Measurements from ENCODE around the gene KCNT2.

Gene KCNT2

GRCh38 chr1:196409586-196409985 lies 198.7 kb downstream of the KCNT2 start:
- H3K36me3 ChIP-seq, result no peaks in the 10 kb centered on the region
- no peaks in the 10 kb centered on the region for H3K4me1 ChIP-seq (ENCODE audit: control insufficient read depth in 1 of 2, insufficient read depth in 1 of 2, low read depth in 1 of 2, low read length in 1 of 2)
- TF ChIP-seq CTCF (IDR thresholded peaks at IDR 0.05), result no peak
- H3K4me3 ChIP-seq (ENCODE audit: low read depth in 1 of 2, low read length in 1 of 2), result no peak overlapping the region
- no peaks in the 10 kb centered on the region for H3K27me3 ChIP-seq
- H3K27ac ChIP-seq, result no peak overlapping the region
- H3K9me3 ChIP-seq, result no peaks in the 10 kb centered on the region

- Histone ChIP-seq H3K4me3 (ENCODE audit: low read depth in 1 of 2, low read length in 1 of 2) (no peak overlapping the region), H3K36me3 (no peaks in the 10 kb centered on the region), H3K27ac (no peak overlapping the region), H3K9me3 (no peaks in the 10 kb centered on the region), H3K27me3 (no peaks in the 10 kb centered on the region), H3K4me1 (ENCODE audit: control insufficient read depth in 1 of 2, insufficient read depth in 1 of 2, low read depth in 1 of 2, low read length in 1 of 2) (no peaks in the 10 kb centered on the region)
- TF ChIP-seq CTCF (IDR thresholded peaks at IDR 0.05), result no peak
These were observed 200.7 kb downstream of the KCNT2 start for GRCh38 chr1:196407358-196408051.

- Histone ChIP-seq H3K4me3 (ENCODE audit: low read depth in 1 of 2, low read length in 1 of 2) (no peak overlapping the region), H3K36me3 (no peaks in the 10 kb centered on the region), H3K4me1 (ENCODE audit: control insufficient read depth in 1 of 2, insufficient read depth in 1 of 2, low read depth in 1 of 2, low read length in 1 of 2) (no peaks in the 10 kb centered on the region), H3K27ac (no peak overlapping the region), H3K9me3 (no peaks in the 10 kb centered on the region), H3K27me3 (no peaks in the 10 kb centered on the region)
- TF ChIP-seq CTCF (IDR thresholded peaks at IDR 0.05), result no peak
These were observed 202.4 kb downstream of the KCNT2 start for GRCh38 chr1:196405839-196406238.

GRCh38 chr1:196403803-196404690 lies 204.2 kb downstream of the KCNT2 start:
- Histone ChIP-seq H3K9me3 (no peaks in the 10 kb centered on the region), H3K4me1 (ENCODE audit: control insufficient read depth in 1 of 2, insufficient read depth in 1 of 2, low read depth in 1 of 2, low read length in 1 of 2) (no peaks in the 10 kb centered on the region), H3K36me3 (no peaks in the 10 kb centered on the region), H3K27ac (no peak overlapping the region), H3K27me3 (no peaks in the 10 kb centered on the region), H3K4me3 (ENCODE audit: low read depth in 1 of 2, low read length in 1 of 2) (no peak overlapping the region)
- no peak for TF ChIP-seq CTCF (IDR thresholded peaks at IDR 0.05)

- Histone ChIP-seq H3K27me3 (no peaks in the 10 kb centered on the region), H3K4me1 (ENCODE audit: control insufficient read depth in 1 of 2, insufficient read depth in 1 of 2, low read depth in 1 of 2, low read length in 1 of 2) (no peaks in the 10 kb centered on the region), H3K9me3 (no peaks in the 10 kb centered on the region), H3K27ac (no peak overlapping the region), H3K36me3 (no peaks in the 10 kb centered on the region), H3K4me3 (ENCODE audit: low read depth in 1 of 2, low read length in 1 of 2) (no peak overlapping the region)
- TF ChIP-seq CTCF (IDR thresholded peaks at IDR 0.05), result no peak
These were observed 206.3 kb downstream of the KCNT2 start for GRCh38 chr1:196401891-196402290.

Data from neutrophil (primary cell).